Panc1 (cell line): ENCODE results near the gene C11orf68. TPM values are rescaled to one million over a fixed set of nuclear protein-coding genes. Genes with fewer than 3 reads are reported as not detected.
A peak's percentile ranks its signal among the peaks of the same experiment; 100 is the strongest.

ENCODE experiments used
- ATAC-seq: fragments of 200-7000 bp; cut with Tn5 transposase; 2 replicates; pipeline ENCODE4 v1.9.1; 2020; ENCODE audit warnings: mild to moderate bottlenecking, moderate library complexity
- BruUV-seq: library from RNA; stranded (reverse); fragments of 400-500 nt; replicated peaks from 2 replicates; lab custom pipeline; 2021; lab: Mats Ljungman, UMichigan
- CTCF ChIA-PET: fragments of 300-600 bp; sonication (Branson Sonifier 250); formaldehyde crosslinking; loops from one replicate; lab custom pipeline; 2022; ENCODE audit warnings: antibody characterized with exemption; lab: Charles Lee
- POLR2A ChIA-PET: fragments of 300-600 bp; sonication (Branson Sonifier 250); formaldehyde crosslinking; loops from one replicate; lab custom pipeline; 2022; ENCODE audit warnings: antibody characterized with exemption; lab: Charles Lee
- DNase-seq: peaks from one replicate; pipeline ENCODE4 v3.0.0-alpha.2; 2010; ENCODE audit warnings: low read depth, low spot score
- H3K27ac ChIP-seq: 2 replicates; pipeline ENCODE4 v1.5.1; 2011; ENCODE audit warnings: mild to moderate bottlenecking, low read length, inconsistent platforms
- H3K27me3 ChIP-seq: fragments of 200-500 bp; sonication (Bioruptor generic); 2 replicates; pipeline ENCODE4 v1.6.0; 2014; ENCODE audit warnings: low read length, inconsistent platforms; ENCODE audit not compliant: control insufficient read depth, insufficient read depth
- H3K36me3 ChIP-seq: fragments of 200-500 bp; sonication (Bioruptor generic); 2 replicates; pipeline ENCODE4 v1.5.1; 2014; ENCODE audit warnings: inconsistent platforms, mild to moderate bottlenecking, low read length, moderate library complexity; ENCODE audit not compliant: control insufficient read depth, insufficient read depth
- H3K4me1 ChIP-seq: 2 replicates; pipeline ENCODE4 v1.5.1; 2011; ENCODE audit warnings: inconsistent platforms, mild to moderate bottlenecking, low read length, moderate library complexity; ENCODE audit not compliant: control insufficient read depth, insufficient read depth
- H3K4me3 ChIP-seq, 2 experiments: 2 replicates each; pipeline ENCODE4 v1.5.1; 2011 to 2012; ENCODE audit warnings: low read depth in 2 of 2, low read length in 2 of 2, mild to moderate bottlenecking in 2 of 2, inconsistent platforms in 1 of 2, moderate library complexity in 1 of 2
- H3K9me3 ChIP-seq: fragments of 200-500 bp; sonication (Bioruptor generic); 2 replicates; pipeline ENCODE4 v1.5.1; 2014; ENCODE audit warnings: low read depth, mild to moderate bottlenecking, inconsistent platforms, low read length, moderate library complexity; ENCODE audit not compliant: control insufficient read depth, insufficient read depth
- POLR2AphosphoS5 ChIP-seq: IDR thresholded peaks from 2 replicates; pipeline ENCODE4 v1.6.1; 2012; ENCODE audit warnings: mild to moderate bottlenecking, low read depth, low read length, moderate library complexity
- SIN3A ChIP-seq: IDR thresholded peaks from 2 replicates; pipeline ENCODE4 v1.6.1; 2012; ENCODE audit warnings: low read depth, mild to moderate bottlenecking, low read length, moderate library complexity, borderline replicate concordance; ENCODE audit not compliant: insufficient read depth
- TCF7L2 ChIP-seq: IDR thresholded peaks from 2 replicates; pipeline ENCODE4 v1.6.1; 2011; ENCODE audit warnings: mild to moderate bottlenecking, low read depth, low read length, inconsistent platforms
- in situ Hi-C: cut with HindIII; loops from 2 replicates; pipeline ENCODE4 v1.10.0; 2016; ENCODE audit warnings: low sequenced_read_pairs, low pct_unique_long_range_greater_than_20kb
- intact Hi-C: fragments of 100-400 bp; cut with micrococcal nuclease; formaldehyde crosslinking; loops from one replicate; pipeline ENCODE4 v1.10.0; 2022; ENCODE audit not compliant: unreplicated experiment
- total RNA-seq: library from RNA; stranded (reverse); gene quantifications from one replicate; pipeline ENCODE4 v1.2.1, GENCODE V29; 2021; ENCODE audit not compliant: unreplicated experiment
- TF ChIP-seq, protein P1 (sequence below): fragments of 450-650 bp; IDR thresholded peaks from 2 replicates; pipeline ENCODE4 v1.5.1; 2017; ENCODE audit warnings: mild to moderate bottlenecking
- TF ChIP-seq, protein P2 (sequence below), 2 experiments: IDR thresholded peaks; 2 replicates each; pipeline ENCODE4 v1.6.1; 2011 to 2012; ENCODE audit warnings: low read depth in 2 of 2, control low read depth in 1 of 2, low read length in 1 of 2, mild to moderate bottlenecking in 1 of 2, moderate library complexity in 1 of 2; ENCODE audit not compliant: insufficient read depth in 1 of 2

C11orf68 gene
- total RNA-seq, 1 experiment from 2014 or later, result 84.7 TPM

DNA sequence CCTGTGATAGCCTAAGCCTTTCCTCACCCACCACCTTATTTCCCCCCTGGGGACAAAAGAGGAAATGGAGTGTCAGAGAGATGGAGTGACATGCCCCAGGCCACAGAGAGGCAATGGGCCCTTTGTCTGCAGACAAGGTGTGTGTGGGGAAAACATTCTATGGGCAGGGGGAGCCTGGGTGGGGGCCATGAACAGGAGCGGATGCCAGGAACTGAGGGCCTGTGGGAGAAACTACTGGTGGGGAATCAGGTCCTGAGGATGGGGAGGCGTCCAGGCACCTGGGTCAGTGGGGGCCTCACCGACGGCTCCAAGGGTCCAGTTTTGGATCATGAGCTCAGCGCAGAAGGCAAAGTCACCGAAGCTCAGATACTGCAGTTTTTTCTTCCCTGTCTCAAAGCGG is 33.6 kb downstream of the C11orf68 start:
- ChIA-PET POLR2A (interaction anchor here (0.6 to 1.1 kb wide), 3 partner anchors 8 to 27 kb away, joined by 3 to 9 read pairs (median 4); no protein-coding TSS in a partner anchor), CTCF (interaction anchor here (0.5 to 2.1 kb wide), 17 partner anchors 11 to 232 kb away, joined by 3 to 14 read pairs (median 5); partner anchors contain the start of genes KAT5 and MUS81)
- ATAC-seq (no peak), DNase-seq (no peak)
- H3K4me3 ChIP-seq, result no peak overlapping the region
- H3K4me1 ChIP-seq, result peaks cover 37% of the 10 kb centered on the region
- in situ Hi-C loops, result no loop called here
- TF ChIP-seq POLR2AphosphoS5 (no peak), SIN3A (no peak), TCF7L2 (no peak)
- TF ChIP-seq, protein P1, sequence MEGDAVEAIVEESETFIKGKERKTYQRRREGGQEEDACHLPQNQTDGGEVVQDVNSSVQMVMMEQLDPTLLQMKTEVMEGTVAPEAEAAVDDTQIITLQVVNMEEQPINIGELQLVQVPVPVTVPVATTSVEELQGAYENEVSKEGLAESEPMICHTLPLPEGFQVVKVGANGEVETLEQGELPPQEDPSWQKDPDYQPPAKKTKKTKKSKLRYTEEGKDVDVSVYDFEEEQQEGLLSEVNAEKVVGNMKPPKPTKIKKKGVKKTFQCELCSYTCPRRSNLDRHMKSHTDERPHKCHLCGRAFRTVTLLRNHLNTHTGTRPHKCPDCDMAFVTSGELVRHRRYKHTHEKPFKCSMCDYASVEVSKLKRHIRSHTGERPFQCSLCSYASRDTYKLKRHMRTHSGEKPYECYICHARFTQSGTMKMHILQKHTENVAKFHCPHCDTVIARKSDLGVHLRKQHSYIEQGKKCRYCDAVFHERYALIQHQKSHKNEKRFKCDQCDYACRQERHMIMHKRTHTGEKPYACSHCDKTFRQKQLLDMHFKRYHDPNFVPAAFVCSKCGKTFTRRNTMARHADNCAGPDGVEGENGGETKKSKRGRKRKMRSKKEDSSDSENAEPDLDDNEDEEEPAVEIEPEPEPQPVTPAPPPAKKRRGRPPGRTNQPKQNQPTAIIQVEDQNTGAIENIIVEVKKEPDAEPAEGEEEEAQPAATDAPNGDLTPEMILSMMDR, result no peak
- TF ChIP-seq, protein P2, sequence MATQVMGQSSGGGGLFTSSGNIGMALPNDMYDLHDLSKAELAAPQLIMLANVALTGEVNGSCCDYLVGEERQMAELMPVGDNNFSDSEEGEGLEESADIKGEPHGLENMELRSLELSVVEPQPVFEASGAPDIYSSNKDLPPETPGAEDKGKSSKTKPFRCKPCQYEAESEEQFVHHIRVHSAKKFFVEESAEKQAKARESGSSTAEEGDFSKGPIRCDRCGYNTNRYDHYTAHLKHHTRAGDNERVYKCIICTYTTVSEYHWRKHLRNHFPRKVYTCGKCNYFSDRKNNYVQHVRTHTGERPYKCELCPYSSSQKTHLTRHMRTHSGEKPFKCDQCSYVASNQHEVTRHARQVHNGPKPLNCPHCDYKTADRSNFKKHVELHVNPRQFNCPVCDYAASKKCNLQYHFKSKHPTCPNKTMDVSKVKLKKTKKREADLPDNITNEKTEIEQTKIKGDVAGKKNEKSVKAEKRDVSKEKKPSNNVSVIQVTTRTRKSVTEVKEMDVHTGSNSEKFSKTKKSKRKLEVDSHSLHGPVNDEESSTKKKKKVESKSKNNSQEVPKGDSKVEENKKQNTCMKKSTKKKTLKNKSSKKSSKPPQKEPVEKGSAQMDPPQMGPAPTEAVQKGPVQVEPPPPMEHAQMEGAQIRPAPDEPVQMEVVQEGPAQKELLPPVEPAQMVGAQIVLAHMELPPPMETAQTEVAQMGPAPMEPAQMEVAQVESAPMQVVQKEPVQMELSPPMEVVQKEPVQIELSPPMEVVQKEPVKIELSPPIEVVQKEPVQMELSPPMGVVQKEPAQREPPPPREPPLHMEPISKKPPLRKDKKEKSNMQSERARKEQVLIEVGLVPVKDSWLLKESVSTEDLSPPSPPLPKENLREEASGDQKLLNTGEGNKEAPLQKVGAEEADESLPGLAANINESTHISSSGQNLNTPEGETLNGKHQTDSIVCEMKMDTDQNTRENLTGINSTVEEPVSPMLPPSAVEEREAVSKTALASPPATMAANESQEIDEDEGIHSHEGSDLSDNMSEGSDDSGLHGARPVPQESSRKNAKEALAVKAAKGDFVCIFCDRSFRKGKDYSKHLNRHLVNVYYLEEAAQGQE (IDR thresholded peaks at IDR 0.05; ENCODE audit: insufficient read depth in 1 of 2, low read depth in 2 of 2, low read length in 1 of 2), result no peak
- no peak overlapping the region for H3K27ac ChIP-seq
- BruUV-seq, result no TSS peak
- H3K36me3 ChIP-seq, result peaks cover 4% of the 10 kb centered on the region; the same call in 1 of the 2 replicates
- H3K9me3 ChIP-seq, result no peaks in the 10 kb centered on the region
- H3K27me3 ChIP-seq, result no peaks in the 10 kb centered on the region
- intact Hi-C loops, result no loop called here

DNA sequence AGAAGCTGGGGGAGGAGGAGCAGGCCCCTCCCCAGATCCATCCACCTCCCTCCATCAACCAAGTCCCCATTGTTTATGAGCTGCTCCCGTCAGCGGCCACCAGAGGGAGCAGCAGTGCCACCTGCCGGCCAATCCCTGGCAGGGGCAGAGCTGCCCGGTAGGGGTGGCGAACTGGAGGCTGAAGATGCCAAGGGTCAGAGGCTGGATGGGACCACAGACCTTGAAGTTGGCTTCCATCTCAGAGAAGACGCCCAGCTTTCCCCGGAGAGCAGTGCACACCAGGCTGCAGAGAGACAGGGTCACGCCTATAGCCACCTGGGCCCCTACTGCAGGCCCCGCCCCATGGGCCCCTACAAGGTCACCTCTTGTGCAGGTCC is 34.2 kb downstream of the C11orf68 start:
- Histone ChIP-seq H3K4me3 (no peak overlapping the region), H3K36me3 (peaks cover 4% of the 10 kb centered on the region; the same call in 1 of the 2 replicates), H3K9me3 (no peaks in the 10 kb centered on the region), H3K27ac (no peak overlapping the region), H3K4me1 (peaks cover 33% of the 10 kb centered on the region), H3K27me3 (no peaks in the 10 kb centered on the region)
- no TSS peak for BruUV-seq
- peak; percentile 41 for ATAC-seq
- no peak for DNase-seq
- in situ Hi-C loops, result no loop called here
- peak; percentile 49; the same call in 1 of the 2 replicates for TF ChIP-seq POLR2AphosphoS5
- TF ChIP-seq, protein P2 (IDR thresholded peaks at IDR 0.05; ENCODE audit: insufficient read depth in 1 of 2, low read depth in 2 of 2, low read length in 1 of 2), result no peak
- TF ChIP-seq SIN3A, result no peak
- TF ChIP-seq, protein P1, result peak; percentile 100
- ChIA-PET CTCF (interaction anchor here (0.5 to 2.1 kb wide), 19 partner anchors 11 to 172 kb away, joined by 3 to 14 read pairs (median 5); partner anchors contain the start of genes KAT5 and MUS81), POLR2A (interaction anchor here (0.5 to 1.1 kb wide), 5 partner anchors 8 to 79 kb away, joined by 3 to 9 read pairs (median 4); partner anchors contain the start of gene MUS81)
- intact Hi-C loops, result no loop called here
